Activated CD8-positive, alpha-beta memory T cell treated with anti-CD3 and anti-CD28 coated beads, Interleukin-2, amount 10 ng/mL, durations not matched to agents 7 days and 5 days (primary cell): Measurements from ENCODE around the gene NUBPL. TPM values are rescaled to one million over a fixed set of nuclear protein-coding genes. Genes with fewer than 3 reads are reported as not detected.

ENCODE experiments used
- ATAC-seq: fragments of 150-1000 bp; cut with Tn5 transposase; one replicate; pipeline ENCODE4 v1.10.0; 2021; ENCODE audit warnings: moderate library complexity
- CTCF ChIA-PET: fragments of 350-600 bp; sonication (Branson Sonifier 250); formaldehyde crosslinking; loops from one replicate; lab custom pipeline; 2021; ENCODE audit warnings: antibody characterized with exemption; lab: Charles Lee
- DNase-seq: peaks from one replicate; pipeline ENCODE4 v3.0.0-alpha.2; 2020
- H3K27ac Mint-ChIP-seq: one replicate; pipeline ENCODE4 v1.8.0; 2021; ENCODE audit warnings: mild to moderate bottlenecking, mixed read lengths
- H3K27me3 Mint-ChIP-seq: one replicate; pipeline ENCODE4 v1.8.0; 2021; ENCODE audit warnings: mixed read lengths
- H3K36me3 Mint-ChIP-seq: one replicate; pipeline ENCODE4 v1.8.0; 2021; ENCODE audit warnings: mild to moderate bottlenecking, mixed read lengths
- H3K4me1 Mint-ChIP-seq: one replicate; pipeline ENCODE4 v1.8.0; 2021; ENCODE audit warnings: mixed read lengths
- H3K4me3 Mint-ChIP-seq: one replicate; pipeline ENCODE4 v1.8.0; 2021; ENCODE audit warnings: mild to moderate bottlenecking, moderate library complexity, mixed read lengths
- H3K9me3 Mint-ChIP-seq: one replicate; pipeline ENCODE4 v1.8.0; 2022; ENCODE audit warnings: low read depth, mixed read lengths
- total RNA-seq, 2 experiments: library from RNA; stranded (reverse); gene quantifications; one replicate each; pipeline ENCODE4 v1.2.3, GENCODE V29; 2021

NUBPL gene
- total RNA-seq, 2 experiments from 2014 or later: 6.3 to 7.4 TPM

- peaks cover 3% of the 10 kb centered on the region for H3K36me3 Mint-ChIP-seq
Measured at GRCh38 chr14:31660191-31660590, 99.0 kb downstream of the NUBPL start.

GRCh38 chr14:31660728-31661127 lies 99.5 kb downstream of the NUBPL start:
- CTCF ChIA-PET: no interaction called here
- no peaks in the 10 kb centered on the region for H3K27me3 Mint-ChIP-seq
- peaks cover 5% of the 10 kb centered on the region for H3K36me3 Mint-ChIP-seq
- H3K4me1 Mint-ChIP-seq: no peaks in the 10 kb centered on the region
- ATAC-seq (no peak), DNase-seq (no peak)
- H3K4me3 Mint-ChIP-seq: no peak overlapping the region
- H3K9me3 Mint-ChIP-seq: peaks cover 7% of the 10 kb centered on the region
- no peak overlapping the region for H3K27ac Mint-ChIP-seq

More at GRCh38 chr14:31660191-31660590, 99.0 kb downstream of the NUBPL start:
- CTCF ChIA-PET: no interaction called here
- ATAC-seq (no peak), DNase-seq (no peak)
- H3K4me3 Mint-ChIP-seq: no peak overlapping the region
- H3K27me3 Mint-ChIP-seq: no peaks in the 10 kb centered on the region
- H3K27ac Mint-ChIP-seq: no peak overlapping the region
- no peaks in the 10 kb centered on the region for H3K4me1 Mint-ChIP-seq
- H3K9me3 Mint-ChIP-seq: peaks cover 5% of the 10 kb centered on the region

GRCh38 chr14:31668348-31668747 lies 107.1 kb downstream of the NUBPL start:
- Mint-ChIP-seq H3K36me3 (peaks cover 5% of the 10 kb centered on the region), H3K27me3 (no peaks in the 10 kb centered on the region), H3K4me1 (no peaks in the 10 kb centered on the region), H3K9me3 (peaks cover 5% of the 10 kb centered on the region), H3K4me3 (no peak overlapping the region), H3K27ac (no peak overlapping the region)
- CTCF ChIA-PET: no interaction called here
- ATAC-seq (no peak), DNase-seq (no peak)

GRCh38 chr14:31672709-31673108 lies 111.5 kb downstream of the NUBPL start:
- H3K27ac Mint-ChIP-seq: no peak overlapping the region

GRCh38 chr14:31677052-31677451 lies 115.8 kb downstream of the NUBPL start:
- Mint-ChIP-seq H3K27ac (no peak overlapping the region), H3K36me3 (peaks cover 6% of the 10 kb centered on the region), H3K4me3 (no peak overlapping the region), H3K9me3 (peaks cover 2% of the 10 kb centered on the region), H3K27me3 (no peaks in the 10 kb centered on the region), H3K4me1 (peaks cover 2% of the 10 kb centered on the region)
- ATAC-seq: no peak
- DNase-seq: no peak
- CTCF ChIA-PET: no interaction called here

More at GRCh38 chr14:31672709-31673108, 111.5 kb downstream of the NUBPL start:
- Mint-ChIP-seq H3K4me3 (no peak overlapping the region), H3K27me3 (no peaks in the 10 kb centered on the region), H3K4me1 (peaks cover 2% of the 10 kb centered on the region), H3K9me3 (peaks cover 2% of the 10 kb centered on the region), H3K36me3 (peaks cover 6% of the 10 kb centered on the region)
- DNase-seq (no peak), ATAC-seq (no peak)
- CTCF ChIA-PET: no interaction called here

GRCh38 chr14:31677630-31678029 lies 116.4 kb downstream of the NUBPL start:
- ATAC-seq (no peak), DNase-seq (no peak)
- Mint-ChIP-seq H3K27me3 (no peaks in the 10 kb centered on the region), H3K4me3 (no peak overlapping the region), H3K27ac (no peak overlapping the region), H3K4me1 (peaks cover 2% of the 10 kb centered on the region), H3K36me3 (peaks cover 6% of the 10 kb centered on the region), H3K9me3 (peaks cover 2% of the 10 kb centered on the region)
- CTCF ChIA-PET: no interaction called here

GRCh38 chr14:31678421-31679249 lies 117.4 kb downstream of the NUBPL start:
- CTCF ChIA-PET: no interaction called here
- Mint-ChIP-seq H3K27ac (no peak overlapping the region), H3K9me3 (peaks cover 2% of the 10 kb centered on the region), H3K4me1 (peaks cover 2% of the 10 kb centered on the region), H3K27me3 (no peaks in the 10 kb centered on the region), H3K4me3 (no peak overlapping the region), H3K36me3 (peaks cover 8% of the 10 kb centered on the region)
- ATAC-seq: no peak
- DNase-seq: no peak

- Mint-ChIP-seq H3K27ac (no peak overlapping the region), H3K4me3 (no peak overlapping the region), H3K4me1 (no peaks in the 10 kb centered on the region), H3K9me3 (peaks cover 4% of the 10 kb centered on the region), H3K36me3 (peaks cover 6% of the 10 kb centered on the region), H3K27me3 (no peaks in the 10 kb centered on the region)
- CTCF ChIA-PET: no interaction called here
- no peak for DNase-seq
- ATAC-seq: no peak
Measured at GRCh38 chr14:31682768-31683167, 121.6 kb downstream of the NUBPL start.

GRCh38 chr14:31687726-31688125 lies 126.5 kb downstream of the NUBPL start:
- ATAC-seq (no peak), DNase-seq (no peak)
- Mint-ChIP-seq H3K9me3 (peaks cover 3% of the 10 kb centered on the region), H3K4me1 (no peaks in the 10 kb centered on the region), H3K36me3 (peaks cover 5% of the 10 kb centered on the region), H3K27me3 (no peaks in the 10 kb centered on the region), H3K4me3 (no peak overlapping the region), H3K27ac (no peak overlapping the region)
- CTCF ChIA-PET: no interaction called here

GRCh38 chr14:31690056-31690455 lies 128.9 kb downstream of the NUBPL start:
- peaks cover 2% of the 10 kb centered on the region for H3K36me3 Mint-ChIP-seq
- ATAC-seq (no peak), DNase-seq (no peak)
- H3K27ac Mint-ChIP-seq: no peak overlapping the region
- no peaks in the 10 kb centered on the region for H3K27me3 Mint-ChIP-seq
- peaks cover 2% of the 10 kb centered on the region for H3K9me3 Mint-ChIP-seq
- no peaks in the 10 kb centered on the region for H3K4me1 Mint-ChIP-seq
- no peak overlapping the region for H3K4me3 Mint-ChIP-seq
- CTCF ChIA-PET: no interaction called here

GRCh38 chr14:31692376-31692781 lies 131.2 kb downstream of the NUBPL start:
- DNase-seq (no peak), ATAC-seq (no peak)
- Mint-ChIP-seq H3K9me3 (no peaks in the 10 kb centered on the region), H3K4me1 (no peaks in the 10 kb centered on the region), H3K27me3 (no peaks in the 10 kb centered on the region), H3K27ac (no peak overlapping the region), H3K36me3 (no peaks in the 10 kb centered on the region), H3K4me3 (no peak overlapping the region)
- CTCF ChIA-PET: no interaction called here

- Mint-ChIP-seq H3K4me1 (no peaks in the 10 kb centered on the region), H3K4me3 (no peak overlapping the region), H3K9me3 (peaks cover under 1% of the 10 kb centered on the region), H3K27ac (no peak overlapping the region), H3K27me3 (no peaks in the 10 kb centered on the region), H3K36me3 (no peaks in the 10 kb centered on the region)
- ATAC-seq (no peak), DNase-seq (no peak)
- CTCF ChIA-PET: no interaction called here
Measured at GRCh38 chr14:31696378-31696777, 135.2 kb downstream of the NUBPL start.

- H3K36me3 Mint-ChIP-seq: peaks cover 14% of the 10 kb centered on the region
- DNase-seq (no peak), ATAC-seq (no peak)
- H3K27me3 Mint-ChIP-seq: no peaks in the 10 kb centered on the region
- CTCF ChIA-PET: no interaction called here
- H3K9me3 Mint-ChIP-seq: peaks cover 9% of the 10 kb centered on the region
- no peak overlapping the region for H3K4me3 Mint-ChIP-seq
- H3K4me1 Mint-ChIP-seq: no peaks in the 10 kb centered on the region
- no peak overlapping the region for H3K27ac Mint-ChIP-seq
Measured at GRCh38 chr14:31699809-31700208, 138.6 kb downstream of the NUBPL start.

- H3K36me3 Mint-ChIP-seq: peaks cover 17% of the 10 kb centered on the region
- CTCF ChIA-PET: no interaction called here
- H3K9me3 Mint-ChIP-seq: peaks cover 12% of the 10 kb centered on the region
- H3K4me1 Mint-ChIP-seq: no peaks in the 10 kb centered on the region
- no peaks in the 10 kb centered on the region for H3K27me3 Mint-ChIP-seq
- ATAC-seq: no peak
- no peak overlapping the region for H3K4me3 Mint-ChIP-seq
- no peak for DNase-seq
- no peak overlapping the region for H3K27ac Mint-ChIP-seq
Measured at GRCh38 chr14:31700282-31701074, 139.3 kb downstream of the NUBPL start.
